HG03095 (cell line): ENCODE measurements around the gene GIMD1.
"Not testable (repeated sequence)": the region's sequence is repeated elsewhere in the genome, so short reads cannot be mapped to it uniquely, and the experiment has no call there.

Experiments
- ATAC-seq: cut with Tn5 transposase; IDR thresholded peaks from one replicate; pipeline ENCODE4 v1.9.1; 2021; ENCODE audit warnings: moderate library complexity; ENCODE audit not compliant: unreplicated experiment

GIMD1 gene

GRCh38 chr4:106368678-106369077, at the start of gene GIMD1:
Gene GIMD1 (minus strand): TSS chr4:106368778. CDS start chr4:106367435, 1,343 bp downstream.
- no peak for ATAC-seq

GRCh38 chr4:106414366-106414765, 45.8 kb upstream of the GIMD1 start:
- ATAC-seq = no peak

- ATAC-seq = no peak
Observed at GRCh38 chr4:106409901-106410889, 41.6 kb upstream of the GIMD1 start.

- not testable (repeated sequence) for ATAC-seq
Observed at GRCh38 chr4:106408004-106408403, 39.4 kb upstream of the GIMD1 start.

- ATAC-seq = no peak
Observed at GRCh38 chr4:106401157-106401556, 32.6 kb upstream of the GIMD1 start.

- ATAC-seq = not testable (repeated sequence)
Observed at GRCh38 chr4:106398898-106399297, 30.3 kb upstream of the GIMD1 start.

GRCh38 chr4:106395582-106395981, 27.0 kb upstream of the GIMD1 start:
- no peak for ATAC-seq

- no peak for ATAC-seq
Observed at GRCh38 chr4:106385853-106386393, 17.3 kb upstream of the GIMD1 start.

GRCh38 chr4:106384878-106385277, 16.3 kb upstream of the GIMD1 start:
- no peak for ATAC-seq

- ATAC-seq = no peak
Observed at GRCh38 chr4:106380179-106380578, 11.6 kb upstream of the GIMD1 start.

GRCh38 chr4:106373026-106373425, 4.4 kb upstream of the GIMD1 start:
- ATAC-seq = no peak

GRCh38 chr4:106371161-106371560, 2.6 kb upstream of the GIMD1 start:
- ATAC-seq = no peak

- no peak for ATAC-seq
Observed at GRCh38 chr4:106370214-106370613, 1.6 kb upstream of the GIMD1 start.

- peak; percentile 56 for ATAC-seq
Observed at GRCh38 chr4:106369456-106370060, 980 bp upstream of the GIMD1 start.

GRCh38 chr4:106367072-106367471, 1.5 kb downstream of the GIMD1 start:
- ATAC-seq = no peak

GRCh38 chr4:106366026-106366425, 2.6 kb downstream of the GIMD1 start:
- no peak for ATAC-seq

GRCh38 chr4:106365613-106366012, 3.0 kb downstream of the GIMD1 start:
- ATAC-seq = no peak

- no peak for ATAC-seq
Observed at GRCh38 chr4:106364282-106364681, 4.3 kb downstream of the GIMD1 start.

GRCh38 chr4:106362086-106362825, 6.3 kb downstream of the GIMD1 start:
- no peak for ATAC-seq

GRCh38 chr4:106358899-106359298, 9.7 kb downstream of the GIMD1 start:
- no peak for ATAC-seq

- no peak for ATAC-seq
Observed at GRCh38 chr4:106355193-106355592, 13.4 kb downstream of the GIMD1 start.
